ENCODE data around the gene CYB5B.

CYB5B gene

GRCh38 chr16:69483611-69484010, 59.2 kb downstream of the CYB5B start:
- H3K27me3 ChIP-seq (ENCODE audit: control insufficient read depth, insufficient read depth, low read length), result no peaks in the 10 kb centered on the region
- H3K27ac ChIP-seq (ENCODE audit: low read depth, low read length), result no peak overlapping the region
- H3K9ac ChIP-seq (ENCODE audit: low read length), result no peak overlapping the region
- no peaks in the 10 kb centered on the region for H3K4me1 ChIP-seq (ENCODE audit: control insufficient read depth, insufficient read depth, low read length)
- no peak overlapping the region for H3K4me3 ChIP-seq (ENCODE audit: low read length)
- H3K36me3 ChIP-seq (ENCODE audit: control insufficient read depth, insufficient read depth, low read length), result no peaks in the 10 kb centered on the region

DNA sequence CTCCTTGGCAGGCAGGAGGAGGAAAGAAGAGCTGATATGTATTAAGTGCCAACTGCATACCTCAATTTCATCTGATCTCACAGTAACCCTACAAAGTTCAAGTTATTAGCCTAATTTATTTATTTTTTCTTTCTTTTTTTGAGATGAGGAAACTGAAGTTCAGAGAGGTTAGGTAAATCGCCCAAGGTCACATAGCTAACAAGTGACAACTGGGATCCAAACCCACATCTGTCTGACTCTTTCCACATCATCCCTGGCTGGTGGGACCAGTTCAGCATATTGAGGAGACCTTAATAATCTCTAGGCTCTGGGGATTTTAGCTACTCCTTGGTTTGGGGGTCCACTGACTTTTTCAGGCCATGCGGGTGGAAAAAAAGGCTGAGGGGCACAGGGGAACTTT, 60.9 kb downstream of the CYB5B start:
- no peaks in the 10 kb centered on the region for H3K36me3 ChIP-seq (ENCODE audit: control insufficient read depth, insufficient read depth, low read length)
- no peak overlapping the region for H3K27ac ChIP-seq (ENCODE audit: low read depth, low read length)
- no peaks in the 10 kb centered on the region for H3K4me1 ChIP-seq (ENCODE audit: control insufficient read depth, insufficient read depth, low read length)
- no peaks in the 10 kb centered on the region for H3K27me3 ChIP-seq (ENCODE audit: control insufficient read depth, insufficient read depth, low read length)
- no peak overlapping the region for H3K9ac ChIP-seq (ENCODE audit: low read length)
- no peak overlapping the region for H3K4me3 ChIP-seq (ENCODE audit: low read length)

DNA sequence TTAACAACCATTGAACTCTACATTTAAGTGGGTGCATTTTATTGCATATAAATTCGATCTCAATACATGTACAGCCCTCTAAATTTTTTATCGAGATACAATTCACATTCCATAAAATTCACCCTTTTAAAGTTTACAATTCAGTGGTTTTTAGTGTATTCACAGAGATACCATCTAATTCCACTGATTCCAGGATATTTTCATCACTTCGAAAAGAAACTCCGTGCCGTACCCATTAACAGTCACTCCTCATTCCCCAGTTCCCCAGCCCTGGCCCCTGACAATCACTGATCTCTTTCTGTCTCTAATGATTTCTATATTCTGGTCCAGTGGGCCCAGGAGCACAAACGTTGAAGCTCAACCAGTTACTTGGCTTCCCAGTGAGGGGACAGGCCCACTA, 61.4 kb downstream of the CYB5B start:
- Histone ChIP-seq H3K27ac (ENCODE audit: low read depth, low read length) (no peak overlapping the region), H3K4me3 (ENCODE audit: low read length) (no peak overlapping the region), H3K36me3 (ENCODE audit: control insufficient read depth, insufficient read depth, low read length) (no peaks in the 10 kb centered on the region), H3K9ac (ENCODE audit: low read length) (no peak overlapping the region), H3K4me1 (ENCODE audit: control insufficient read depth, insufficient read depth, low read length) (no peaks in the 10 kb centered on the region), H3K27me3 (ENCODE audit: control insufficient read depth, insufficient read depth, low read length) (no peaks in the 10 kb centered on the region)

DNA sequence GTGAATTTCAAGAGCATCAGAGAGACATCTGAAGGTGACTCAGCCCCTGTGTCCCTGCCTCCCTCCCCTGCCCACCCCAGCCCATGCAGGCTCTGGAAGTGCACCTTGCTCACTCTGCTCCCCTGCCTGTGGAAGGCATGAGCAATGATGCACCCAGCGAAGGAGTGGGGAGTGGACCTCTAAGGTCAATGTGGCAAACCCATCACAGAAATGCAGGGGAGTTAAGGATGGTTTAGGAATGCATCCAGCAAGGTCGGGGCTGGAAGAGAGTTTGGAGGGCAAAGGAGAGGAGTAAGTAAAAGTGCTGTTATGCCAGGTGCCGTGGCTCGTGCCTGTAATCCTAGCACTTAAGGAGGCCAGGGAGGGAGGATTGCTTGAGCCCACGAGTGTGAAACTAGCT, 61.9 kb downstream of the CYB5B start:
- H3K4me3 ChIP-seq (ENCODE audit: low read length), result no peak overlapping the region
- H3K4me1 ChIP-seq (ENCODE audit: control insufficient read depth, insufficient read depth, low read length), result no peaks in the 10 kb centered on the region
- no peak overlapping the region for H3K9ac ChIP-seq (ENCODE audit: low read length)
- no peaks in the 10 kb centered on the region for H3K36me3 ChIP-seq (ENCODE audit: control insufficient read depth, insufficient read depth, low read length)
- H3K27me3 ChIP-seq (ENCODE audit: control insufficient read depth, insufficient read depth, low read length), result no peaks in the 10 kb centered on the region
- no peak overlapping the region for H3K27ac ChIP-seq (ENCODE audit: low read depth, low read length)

GRCh38 chr16:69486724-69487123, 62.3 kb downstream of the CYB5B start:
- no peaks in the 10 kb centered on the region for H3K4me1 ChIP-seq (ENCODE audit: control insufficient read depth, insufficient read depth, low read length)
- H3K9ac ChIP-seq (ENCODE audit: low read length), result no peak overlapping the region
- H3K27ac ChIP-seq (ENCODE audit: low read depth, low read length), result no peak overlapping the region
- H3K36me3 ChIP-seq (ENCODE audit: control insufficient read depth, insufficient read depth, low read length), result no peaks in the 10 kb centered on the region
- no peak overlapping the region for H3K4me3 ChIP-seq (ENCODE audit: low read length)
- no peaks in the 10 kb centered on the region for H3K27me3 ChIP-seq (ENCODE audit: control insufficient read depth, insufficient read depth, low read length)

GRCh38 chr16:69490707-69491324, 66.4 kb downstream of the CYB5B start:
- Histone ChIP-seq H3K4me3 (ENCODE audit: low read length) (no peak overlapping the region), H3K4me1 (ENCODE audit: control insufficient read depth, insufficient read depth, low read length) (no peaks in the 10 kb centered on the region), H3K27ac (ENCODE audit: low read depth, low read length) (no peak overlapping the region), H3K36me3 (ENCODE audit: control insufficient read depth, insufficient read depth, low read length) (no peaks in the 10 kb centered on the region), H3K27me3 (ENCODE audit: control insufficient read depth, insufficient read depth, low read length) (no peaks in the 10 kb centered on the region), H3K9ac (ENCODE audit: low read length) (no peak overlapping the region)

DNA sequence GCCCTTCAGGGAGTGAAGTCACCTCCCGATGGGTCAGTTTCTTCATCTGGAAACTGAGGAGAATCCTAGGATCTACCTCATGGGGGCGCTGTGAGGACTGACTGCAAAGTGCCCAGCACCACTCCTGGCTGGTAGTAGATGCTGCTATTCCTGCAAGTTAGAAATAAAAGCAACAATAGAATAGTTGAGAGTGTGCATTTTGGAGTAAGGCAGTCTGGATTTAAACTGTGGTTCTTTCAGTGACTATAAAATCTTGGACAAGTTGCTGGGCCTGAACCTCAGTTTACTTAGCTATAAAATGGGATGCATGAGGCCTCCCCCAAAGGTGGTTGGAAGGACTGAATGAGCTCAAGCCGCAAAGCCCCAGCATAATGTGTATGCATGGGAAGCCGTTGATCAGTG, 70.6 kb downstream of the CYB5B start:
- Histone ChIP-seq H3K4me3 (ENCODE audit: low read length) (no peak overlapping the region), H3K27ac (ENCODE audit: low read depth, low read length) (no peak overlapping the region), H3K4me1 (ENCODE audit: control insufficient read depth, insufficient read depth, low read length) (no peaks in the 10 kb centered on the region), H3K36me3 (ENCODE audit: control insufficient read depth, insufficient read depth, low read length) (no peaks in the 10 kb centered on the region), H3K9ac (ENCODE audit: low read length) (no peak overlapping the region), H3K27me3 (ENCODE audit: control insufficient read depth, insufficient read depth, low read length) (no peaks in the 10 kb centered on the region)

GRCh38 chr16:69495821-69496220, 71.4 kb downstream of the CYB5B start:
- Histone ChIP-seq H3K4me3 (ENCODE audit: low read length) (no peak overlapping the region), H3K27ac (ENCODE audit: low read depth, low read length) (no peak overlapping the region), H3K9ac (ENCODE audit: low read length) (no peak overlapping the region), H3K4me1 (ENCODE audit: control insufficient read depth, insufficient read depth, low read length) (no peaks in the 10 kb centered on the region), H3K36me3 (ENCODE audit: control insufficient read depth, insufficient read depth, low read length) (no peaks in the 10 kb centered on the region), H3K27me3 (ENCODE audit: control insufficient read depth, insufficient read depth, low read length) (no peaks in the 10 kb centered on the region)

- Histone ChIP-seq H3K27ac (ENCODE audit: low read depth, low read length) (no peak overlapping the region), H3K4me3 (ENCODE audit: low read length) (no peak overlapping the region), H3K4me1 (ENCODE audit: control insufficient read depth, insufficient read depth, low read length) (no peaks in the 10 kb centered on the region), H3K27me3 (ENCODE audit: control insufficient read depth, insufficient read depth, low read length) (no peaks in the 10 kb centered on the region), H3K9ac (ENCODE audit: low read length) (no peak overlapping the region), H3K36me3 (ENCODE audit: control insufficient read depth, insufficient read depth, low read length) (no peaks in the 10 kb centered on the region)
Measured at GRCh38 chr16:69496376-69496775, 72.0 kb downstream of the CYB5B start.

DNA sequence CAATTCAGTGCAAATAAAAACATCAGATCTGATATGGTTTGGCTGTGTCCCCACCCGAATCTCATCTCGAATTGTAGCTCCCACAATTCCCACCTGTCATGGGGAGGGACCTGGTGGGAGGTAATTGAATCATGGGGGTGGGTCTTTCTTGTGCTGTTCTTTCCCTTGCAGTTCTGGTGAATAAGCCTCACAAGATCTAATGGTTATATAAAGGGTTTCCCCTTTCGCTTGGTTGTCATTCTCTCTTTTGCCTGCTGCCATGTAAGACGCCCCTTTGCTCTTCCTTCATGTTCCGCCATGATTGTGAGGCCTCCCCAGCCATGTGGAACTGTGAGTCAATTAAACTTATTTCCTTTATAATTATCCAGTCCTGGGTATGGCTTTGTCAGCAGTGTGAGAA, 72.5 kb downstream of the CYB5B start:
- Histone ChIP-seq H3K4me1 (ENCODE audit: control insufficient read depth, insufficient read depth, low read length) (no peaks in the 10 kb centered on the region), H3K9ac (ENCODE audit: low read length) (no peak overlapping the region), H3K4me3 (ENCODE audit: low read length) (no peak overlapping the region), H3K27ac (ENCODE audit: low read depth, low read length) (no peak overlapping the region), H3K36me3 (ENCODE audit: control insufficient read depth, insufficient read depth, low read length) (no peaks in the 10 kb centered on the region), H3K27me3 (ENCODE audit: control insufficient read depth, insufficient read depth, low read length) (no peaks in the 10 kb centered on the region)

- Histone ChIP-seq H3K4me1 (ENCODE audit: control insufficient read depth, insufficient read depth, low read length) (no peaks in the 10 kb centered on the region), H3K27ac (ENCODE audit: low read depth, low read length) (no peak overlapping the region), H3K36me3 (ENCODE audit: control insufficient read depth, insufficient read depth, low read length) (no peaks in the 10 kb centered on the region), H3K9ac (ENCODE audit: low read length) (no peak overlapping the region), H3K27me3 (ENCODE audit: control insufficient read depth, insufficient read depth, low read length) (no peaks in the 10 kb centered on the region), H3K4me3 (ENCODE audit: low read length) (no peak overlapping the region)
Measured at GRCh38 chr16:69497876-69498596, 73.6 kb downstream of the CYB5B start.

DNA sequence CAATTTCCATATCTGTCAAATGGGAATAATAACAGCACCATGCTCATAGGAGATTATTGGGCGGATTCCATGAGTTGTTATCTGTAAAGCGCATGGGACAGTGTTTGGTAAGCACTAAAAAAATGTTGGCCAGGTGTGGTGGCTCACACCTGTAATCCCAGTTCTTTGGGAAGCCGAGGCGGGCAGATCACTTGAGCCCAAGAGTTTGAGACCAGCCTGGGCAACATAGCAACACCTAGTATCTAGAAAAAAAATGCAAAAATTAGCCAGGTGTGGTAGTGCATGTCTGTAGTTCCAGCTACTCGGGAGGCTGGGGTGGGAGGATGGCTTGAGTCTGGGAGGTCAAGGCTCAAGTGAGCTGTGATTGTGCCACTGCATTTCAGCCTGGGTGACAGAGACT, 74.5 kb downstream of the CYB5B start:
- Histone ChIP-seq H3K4me1 (ENCODE audit: control insufficient read depth, insufficient read depth, low read length) (no peaks in the 10 kb centered on the region), H3K9ac (ENCODE audit: low read length) (no peak overlapping the region), H3K27ac (ENCODE audit: low read depth, low read length) (no peak overlapping the region), H3K36me3 (ENCODE audit: control insufficient read depth, insufficient read depth, low read length) (no peaks in the 10 kb centered on the region), H3K27me3 (ENCODE audit: control insufficient read depth, insufficient read depth, low read length) (no peaks in the 10 kb centered on the region), H3K4me3 (ENCODE audit: low read length) (no peak overlapping the region)

DNA sequence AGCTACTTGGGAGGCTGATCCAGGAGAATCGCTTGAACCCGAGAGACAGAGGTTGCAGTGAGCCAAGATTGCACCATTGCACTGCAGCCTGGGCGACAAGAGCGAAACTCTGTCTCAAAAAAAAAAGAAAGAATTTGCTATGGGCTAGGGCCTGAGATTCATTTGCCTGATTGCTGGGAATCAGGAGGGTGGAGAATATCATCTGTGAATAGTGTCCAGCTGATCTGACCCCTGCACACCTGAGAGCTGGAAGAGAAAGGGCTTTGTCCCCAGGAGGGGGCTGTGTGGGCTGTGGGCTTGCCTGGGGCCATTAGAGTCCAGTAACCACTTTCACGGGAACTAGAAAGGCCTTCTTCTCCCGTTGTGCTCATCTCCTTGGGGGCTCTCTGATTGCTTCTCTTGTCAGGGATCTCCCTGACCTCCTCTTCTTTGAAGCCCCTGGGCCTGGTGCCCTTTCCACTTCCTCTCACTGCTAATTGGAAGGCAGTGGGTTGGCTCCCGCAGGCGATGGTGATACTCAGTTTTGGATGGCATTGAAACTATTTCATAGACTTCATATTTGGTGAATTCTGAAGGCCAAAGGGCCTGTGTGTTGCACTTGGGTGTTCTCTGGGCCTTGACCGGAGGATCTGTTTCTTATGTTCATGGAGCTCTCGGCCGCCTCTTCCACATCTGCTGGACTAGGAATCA, 75.3 kb downstream of the CYB5B start:
- Histone ChIP-seq H3K4me3 (ENCODE audit: low read length) (no peak overlapping the region), H3K4me1 (ENCODE audit: control insufficient read depth, insufficient read depth, low read length) (no peaks in the 10 kb centered on the region), H3K9ac (ENCODE audit: low read length) (no peak overlapping the region), H3K36me3 (ENCODE audit: control insufficient read depth, insufficient read depth, low read length) (no peaks in the 10 kb centered on the region), H3K27ac (ENCODE audit: low read depth, low read length) (no peak overlapping the region), H3K27me3 (ENCODE audit: control insufficient read depth, insufficient read depth, low read length) (no peaks in the 10 kb centered on the region)
